GM12878 (cell line): ENCODE measurements around the gene CENPX. TPM values are rescaled to one million over a fixed set of nuclear protein-coding genes. Genes with fewer than 3 reads are reported as not detected.

ENCODE experiments used
- ATAC-seq: fragments of 200-7000 bp; cut with Tn5 transposase; 3 replicates; pipeline ENCODE4 v1.9.1; 2020; ENCODE audit warnings: mild to moderate bottlenecking, moderate library complexity
- BruUV-seq: library from RNA; stranded (reverse); fragments of 400-500 nt; replicated peaks from 2 replicates; lab custom pipeline; 2021; lab: Mats Ljungman, UMichigan
- CTCF ChIA-PET: fragments of 300-600 bp; sonication (Branson Sonifier 250); formaldehyde crosslinking; extraction: SDS; loops from one replicate; lab custom pipeline; 2021; ENCODE audit warnings: inconsistent platforms; lab: Yijun Ruan, JAX
- POLR2A ChIA-PET: fragments of 350-600 bp; formaldehyde crosslinking; extraction: SDS; loops from one replicate; lab custom pipeline; 2021; ENCODE audit warnings: inconsistent platforms; lab: Charles Lee
- RAD21 ChIA-PET: fragments of 300-600 bp; sonication (Branson Sonifier 250); formaldehyde crosslinking; loops from one replicate; lab custom pipeline; 2023; ENCODE audit warnings: antibody characterized with exemption; ENCODE audit not compliant: unreplicated experiment; lab: Charles Lee
- SMC1A ChIA-PET: fragments of 300-600 bp; sonication (Branson Sonifier 250); formaldehyde crosslinking; loops from one replicate; lab custom pipeline; 2023; ENCODE audit not compliant: unreplicated experiment, uncharacterized antibody; lab: Charles Lee
- DNase-seq: peaks from one replicate; pipeline ENCODE4 v3.0.0-alpha.2; 2011; ENCODE audit warnings: low read depth, low spot score
- FAIRE-seq: peaks from 3 replicates; lab custom pipeline; 2011; peaks lifted over from hg19 to GRCh38; lab: Jason Lieb, UNC
- H2AFZ ChIP-seq: 2 replicates; pipeline ENCODE4 v1.6.0; 2011; ENCODE audit warnings: low read depth, low read length, control low read depth; ENCODE audit not compliant: control insufficient read depth
- H3K27ac ChIP-seq: 2 replicates; pipeline ENCODE4 v1.5.1; 2011; ENCODE audit warnings: control low read depth; ENCODE audit not compliant: control insufficient read depth, insufficient read depth
- H3K27me3 ChIP-seq, 2 experiments: replicated peaks in 1 of 2; 2 replicates each; pipeline versions ENCODE4 v1.6.0 to v1.6.1; 2011; ENCODE audit warnings: low read length in 1 of 2; ENCODE audit not compliant: control insufficient read depth in 2 of 2, insufficient read depth in 2 of 2
- H3K36me3 ChIP-seq, 2 experiments: 2 replicates each; pipeline ENCODE4 v1.5.1; 2011; ENCODE audit warnings: low read length in 1 of 2; ENCODE audit not compliant: control insufficient read depth in 2 of 2, insufficient read depth in 2 of 2
- H3K4me1 ChIP-seq: 2 replicates; pipeline ENCODE4 v1.6.1; 2011; ENCODE audit warnings: mild to moderate bottlenecking, low read length, moderate library complexity, mixed read lengths; ENCODE audit not compliant: control insufficient read depth, insufficient read depth
- H3K4me2 ChIP-seq: 2 replicates; pipeline ENCODE4 v1.6.0; 2011; ENCODE audit warnings: control low read depth; ENCODE audit not compliant: control insufficient read depth, insufficient read depth
- H3K4me3 ChIP-seq: fragments of 200-600 bp; sonication (generic); 2 replicates; pipeline ENCODE4 v1.5.1; 2016
- H3K79me2 ChIP-seq: 2 replicates; pipeline ENCODE4 v1.6.0; 2011; ENCODE audit warnings: low read length; ENCODE audit not compliant: control insufficient read depth, insufficient read depth
- H3K9ac ChIP-seq: 2 replicates; pipeline ENCODE4 v1.8.0; 2011; ENCODE audit warnings: low read length, control low read depth, mixed read lengths; ENCODE audit not compliant: control insufficient read depth, insufficient read depth
- H3K9me3 ChIP-seq: replicated peaks from 3 replicates; pipeline ENCODE4 v1.5.1; 2011; ENCODE audit warnings: mild to moderate bottlenecking, low read length; ENCODE audit not compliant: control insufficient read depth, insufficient read depth
- H4K20me1 ChIP-seq: 2 replicates; pipeline ENCODE4 v1.6.0; 2011; ENCODE audit not compliant: control insufficient read depth, insufficient read depth
- ATF7 ChIP-seq: fragments of 450-650 bp; IDR thresholded peaks from 2 replicates; pipeline ENCODE4 v1.6.1; 2016; ENCODE audit warnings: low read depth, mild to moderate bottlenecking
- CBX3 ChIP-seq: fragments of 200-600 bp; sonication (generic); IDR thresholded peaks from 2 replicates; pipeline ENCODE4 v1.6.1; 2016; ENCODE audit warnings: low read depth, borderline replicate concordance
- HDGF ChIP-seq: fragments of 450-650 bp; IDR thresholded peaks from 2 replicates; pipeline ENCODE4 v1.6.1; 2016; ENCODE audit warnings: antibody characterized with exemption
- POLR2A ChIP-seq: IDR thresholded peaks from 2 replicates; pipeline ENCODE4 v1.6.1; 2011; ENCODE audit warnings: low read depth, mild to moderate bottlenecking, low read length
- RBBP5 ChIP-seq: fragments of 200-600 bp; sonication (generic); conservative IDR thresholded peaks from 2 replicates; pipeline ENCODE4 v1.6.1; 2016
- STAT3 ChIP-seq: IDR thresholded peaks from 2 replicates; pipeline ENCODE4 v1.6.1; 2011; ENCODE audit warnings: low read depth, low read length, improper control_type of control experiment
- ZSCAN29 ChIP-seq: fragments of 450-650 bp; IDR thresholded peaks from 2 replicates; pipeline ENCODE4 v1.6.1; 2017; ENCODE audit warnings: mild to moderate bottlenecking, moderate library complexity
- WGBS: methylation state at CpG from one replicate; pipeline ENCODE4 v1.1.6; 2016; ENCODE audit warnings: low lambda C conversion rate; ENCODE audit not compliant: insufficient replicate concordance, insufficient coverage; ENCODE audit errors: missing lambda C conversion rate; 5-methylcytosine and 5-hydroxymethylcytosine counted together
- in situ Hi-C: fragments of 300-500 bp; cut with MboI; formaldehyde crosslinking; loops from 9 replicates; pipeline ENCODE4 v1.14.3; 2018; ENCODE audit warnings: mixed read lengths
- intact Hi-C: fragments of 100-400 bp; cut with micrococcal nuclease; formaldehyde crosslinking; loops from one replicate; pipeline ENCODE4 v1.14.2; 2022; ENCODE audit not compliant: unreplicated experiment
- polyA plus RNA-seq, 11 experiments: library from polyadenylated mRNA; depleted of rRNA in 4 of 11; unstranded in 6 of 11; stranded (reverse) in 5 of 11; fragments of >200 nt; fragmentation: Nextera tagmentation in 4 of 11; fragmentation: Illumina TruSeq in 1 of 11; extraction: Ambion mirVana in 4 of 11; extraction: Trizol in 1 of 11; gene quantifications; 1 replicate in 1 of 11; 2 replicates in 10 of 11; pipeline versions ENCODE4 v1.2.1 to v1.2.3, GENCODE V29; 2011 to 2016; ENCODE audit warnings: inconsistent platforms in 2 of 11, missing spikeins in 2 of 11, low read depth in 1 of 11
- total RNA-seq, 4 experiments: library from RNA; depleted of rRNA in 3 of 4; stranded (reverse); fragments of >200 nt in 3 of 4; fragmentation: Illumina TruSeq in 1 of 4; extraction: Trizol in 1 of 4; gene quantifications; 2 replicates each; pipeline versions ENCODE4 v1.2.1 to v1.2.3, GENCODE V29; 2013 to 2021
- TF ChIP-seq, protein P1 (sequence below): fragments of 450-650 bp; IDR thresholded peaks from 2 replicates; pipeline ENCODE4 v1.6.1; 2018; ENCODE audit warnings: mild to moderate bottlenecking, low read depth, moderate library complexity; ENCODE audit not compliant: partially characterized antibody

CENPX gene
- total and polyA plus RNA-seq, 10 of the 15 experiments (the other 5 are each of a cell fraction or from before 2014, with no cell fraction given), result 11.7 to 182 (median 71.9) TPM

DNA sequence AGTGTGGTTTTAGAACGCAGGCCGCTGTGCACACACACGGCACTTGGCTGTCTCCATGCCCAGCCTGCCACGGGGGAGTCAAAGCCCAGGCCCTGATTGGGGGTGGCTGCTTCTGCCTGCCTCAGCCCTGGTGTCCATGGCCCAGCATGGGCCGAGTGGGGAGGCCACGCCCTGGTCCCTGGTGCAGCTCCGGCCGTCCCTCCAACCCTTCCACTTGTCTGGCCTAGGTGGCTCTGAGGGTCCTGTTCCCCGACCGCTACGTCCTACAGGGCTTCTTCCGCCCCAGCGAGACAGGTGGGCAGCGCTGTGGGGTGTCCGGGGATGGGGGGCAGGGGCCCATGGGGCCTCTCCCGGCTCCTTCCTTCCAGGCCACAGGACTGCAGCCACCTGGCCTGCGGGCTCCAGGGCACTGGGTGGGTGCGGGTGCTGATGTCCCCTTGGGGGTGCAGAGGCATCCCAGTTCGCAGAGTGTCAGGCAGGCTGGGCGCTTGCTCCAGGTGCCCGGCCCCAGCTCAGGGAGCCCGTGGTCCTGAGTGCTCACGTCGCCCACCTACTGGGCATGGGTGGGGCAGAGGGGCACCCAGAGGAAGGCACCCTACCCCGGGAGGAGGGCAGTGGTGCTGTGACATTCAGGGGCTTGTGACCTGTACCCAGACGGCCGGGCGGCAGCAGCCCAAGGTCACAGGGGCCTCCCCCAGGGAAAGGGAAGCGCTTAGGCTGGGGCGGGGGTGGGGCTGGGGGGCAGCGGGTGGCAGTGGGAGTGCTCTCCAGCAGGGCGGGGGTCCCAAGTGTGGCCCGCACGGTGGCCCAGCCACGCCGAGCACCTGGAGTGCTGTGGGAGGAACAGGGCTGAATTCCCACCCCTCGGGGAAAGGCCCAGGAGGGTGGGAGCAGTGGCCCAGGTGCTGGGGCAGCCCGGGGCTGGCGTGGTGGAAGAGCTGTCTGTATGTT, 11.8 kb downstream of the CENPX start:
- Histone ChIP-seq H3K4me1 (no peaks in the 10 kb centered on the region), H3K4me3 (no peak overlapping the region), H3K9me3 (no peaks in the 10 kb centered on the region), H3K4me2 (no peak overlapping the region), H4K20me1 (no peaks in the 10 kb centered on the region), H3K9ac (no peak overlapping the region), H3K36me3 (no peaks in the 10 kb centered on the region), H3K79me2 (no peaks in the 10 kb centered on the region), H2AFZ (no peak overlapping the region), H3K27me3 (no peaks in the 10 kb centered on the region), H3K27ac (no peak overlapping the region)
- 87% methylated on average over 35 of the region's 39 CpGs for WGBS
- TF ChIP-seq POLR2A (peak; percentile 51; the same call in 1 of the 2 replicates), RBBP5 (no peak), ZSCAN29 (no peak), HDGF (no peak), CBX3 (no peak), STAT3 (no peak), ATF7 (no peak)
- TF ChIP-seq, protein P1, sequence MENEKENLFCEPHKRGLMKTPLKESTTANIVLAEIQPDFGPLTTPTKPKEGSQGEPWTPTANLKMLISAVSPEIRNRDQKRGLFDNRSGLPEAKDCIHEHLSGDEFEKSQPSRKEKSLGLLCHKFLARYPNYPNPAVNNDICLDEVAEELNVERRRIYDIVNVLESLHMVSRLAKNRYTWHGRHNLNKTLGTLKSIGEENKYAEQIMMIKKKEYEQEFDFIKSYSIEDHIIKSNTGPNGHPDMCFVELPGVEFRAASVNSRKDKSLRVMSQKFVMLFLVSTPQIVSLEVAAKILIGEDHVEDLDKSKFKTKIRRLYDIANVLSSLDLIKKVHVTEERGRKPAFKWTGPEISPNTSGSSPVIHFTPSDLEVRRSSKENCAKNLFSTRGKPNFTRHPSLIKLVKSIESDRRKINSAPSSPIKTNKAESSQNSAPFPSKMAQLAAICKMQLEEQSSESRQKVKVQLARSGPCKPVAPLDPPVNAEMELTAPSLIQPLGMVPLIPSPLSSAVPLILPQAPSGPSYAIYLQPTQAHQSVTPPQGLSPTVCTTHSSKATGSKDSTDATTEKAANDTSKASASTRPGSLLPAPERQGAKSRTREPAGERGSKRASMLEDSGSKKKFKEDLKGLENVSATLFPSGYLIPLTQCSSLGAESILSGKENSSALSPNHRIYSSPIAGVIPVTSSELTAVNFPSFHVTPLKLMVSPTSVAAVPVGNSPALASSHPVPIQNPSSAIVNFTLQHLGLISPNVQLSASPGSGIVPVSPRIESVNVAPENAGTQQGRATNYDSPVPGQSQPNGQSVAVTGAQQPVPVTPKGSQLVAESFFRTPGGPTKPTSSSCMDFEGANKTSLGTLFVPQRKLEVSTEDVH, result no peak
- RAD21 ChIA-PET, result no interaction called here
- CTCF ChIA-PET, result no interaction called here
- intact Hi-C loops, result no loop called here
- FAIRE-seq (no peak), ATAC-seq (no peak), DNase-seq (no peak)
- SMC1A ChIA-PET, result no interaction called here
- POLR2A ChIA-PET, result interaction anchor here (0.6 kb wide), 1 partner anchor 242 kb away, joined by 4 read pairs; no protein-coding TSS in a partner anchor
- BruUV-seq, result no TSS peak
- in situ Hi-C loops, result no loop called here
